ENCODE measurements around the gene CADPS2.

The CADPS2 gene

GRCh38 chr7:122316467-122317388, 569.5 kb downstream of the CADPS2 start:
- no peak overlapping the region for H3K4me3 ChIP-seq (replicated peaks; ENCODE audit: insufficient read depth, low read length)
- no peak overlapping the region for H3K27ac ChIP-seq (replicated peaks)
- TF ChIP-seq REST (IDR thresholded peaks at IDR 0.05; ENCODE audit: insufficient replicate concordance, low read depth) (no peak), POLR2AphosphoS5 (IDR thresholded peaks at IDR 0.05; ENCODE audit: low read depth) (no peak), SPI1 (IDR thresholded peaks at IDR 0.05; ENCODE audit: borderline replicate concordance, low read depth) (no peak), CTCF (IDR thresholded peaks at IDR 0.05; ENCODE audit: insufficient read depth, low read length) (no peak), GABPA (IDR thresholded peaks at IDR 0.05; ENCODE audit: low read depth) (no peak)
- DNase-seq (ENCODE audit: low read depth in 1 of 2, low spot score in 1 of 2) = no peak
- peaks cover 40% of the 10 kb centered on the region for H3K27me3 ChIP-seq (ENCODE audit: insufficient read depth, poor library complexity, severe bottlenecking)

- peaks cover 49% of the 10 kb centered on the region for H3K27me3 ChIP-seq (ENCODE audit: insufficient read depth, poor library complexity, severe bottlenecking)
- no peak overlapping the region for H3K4me3 ChIP-seq (replicated peaks; ENCODE audit: insufficient read depth, low read length)
- no peak for DNase-seq (ENCODE audit: low read depth in 1 of 2, low spot score in 1 of 2)
- H3K27ac ChIP-seq (replicated peaks) = no peak overlapping the region
- no peak for TF ChIP-seq GABPA (IDR thresholded peaks at IDR 0.05; ENCODE audit: low read depth)
- no peak for TF ChIP-seq REST (IDR thresholded peaks at IDR 0.05; ENCODE audit: insufficient replicate concordance, low read depth)
- TF ChIP-seq POLR2AphosphoS5 (IDR thresholded peaks at IDR 0.05; ENCODE audit: low read depth) = no peak
- TF ChIP-seq CTCF (IDR thresholded peaks at IDR 0.05; ENCODE audit: insufficient read depth, low read length) = no peak
- TF ChIP-seq SPI1 (IDR thresholded peaks at IDR 0.05; ENCODE audit: borderline replicate concordance, low read depth) = no peak
These were observed 570.5 kb downstream of the CADPS2 start for GRCh38 chr7:122315507-122316466.

GRCh38 chr7:122314284-122314683, 572.0 kb downstream of the CADPS2 start:
- Histone ChIP-seq H3K4me3 (replicated peaks; ENCODE audit: insufficient read depth, low read length) (no peak overlapping the region), H3K27ac (replicated peaks) (no peak overlapping the region), H3K27me3 (ENCODE audit: insufficient read depth, poor library complexity, severe bottlenecking) (peaks cover 60% of the 10 kb centered on the region)
- no peak for DNase-seq (ENCODE audit: low read depth in 1 of 2, low spot score in 1 of 2)
- TF ChIP-seq GABPA (IDR thresholded peaks at IDR 0.05; ENCODE audit: low read depth) (no peak), POLR2AphosphoS5 (IDR thresholded peaks at IDR 0.05; ENCODE audit: low read depth) (no peak), SPI1 (IDR thresholded peaks at IDR 0.05; ENCODE audit: borderline replicate concordance, low read depth) (no peak), CTCF (IDR thresholded peaks at IDR 0.05; ENCODE audit: insufficient read depth, low read length) (no peak), REST (IDR thresholded peaks at IDR 0.05; ENCODE audit: insufficient replicate concordance, low read depth) (no peak)

Measured in HL-60 (cell line).